PC-9 (cell line): ENCODE measurements around the gene RELA. TPM values are rescaled to one million over a fixed set of nuclear protein-coding genes. Genes with fewer than 3 reads are reported as not detected.

Experiments
- BruUV-seq: library from RNA; stranded (reverse); fragments of 400-500 nt; replicated peaks from 2 replicates; lab custom pipeline; 2021; lab: Mats Ljungman, UMichigan
- CTCF ChIA-PET: fragments of 300-600 bp; sonication (Branson Sonifier 250); formaldehyde crosslinking; loops from one replicate; lab custom pipeline; 2022; ENCODE audit warnings: antibody characterized with exemption; lab: Charles Lee
- POLR2A ChIA-PET: fragments of 300-600 bp; sonication (Branson Sonifier 250); formaldehyde crosslinking; loops from one replicate; lab custom pipeline; 2022; ENCODE audit warnings: antibody characterized with exemption; ENCODE audit not compliant: unreplicated experiment; lab: Charles Lee
- DNase-seq, 2 experiments: peaks; one replicate each; pipeline versions ENCODE4 v3.0.0 to v3.0.0-alpha.2; 2015 to 2022; ENCODE audit warnings: mixed read lengths in 1 of 2
- H2AFZ ChIP-seq: fragments of 200-600 bp; sonication (generic); 2 replicates; pipeline ENCODE4 v1.8.1; 2017; ENCODE audit warnings: antibody characterized with exemption
- H3F3A ChIP-seq: fragments of 200-600 bp; sonication (generic); 2 replicates; pipeline ENCODE4 v1.8.1; 2017; ENCODE audit warnings: antibody characterized with exemption, mild to moderate bottlenecking, low read depth; ENCODE audit not compliant: insufficient read depth
- H3K27ac ChIP-seq: fragments of 200-600 bp; sonication (generic); 2 replicates; pipeline ENCODE4 v1.6.1; 2016; ENCODE audit warnings: mixed run types
- H3K27me3 ChIP-seq: fragments of 200-600 bp; sonication (generic); 2 replicates; pipeline ENCODE4 v1.6.1; 2016; ENCODE audit warnings: low read depth, mixed run types; ENCODE audit not compliant: insufficient read depth
- H3K36me3 ChIP-seq: fragments of 200-600 bp; sonication (generic); 2 replicates; pipeline ENCODE4 v1.6.1; 2016; ENCODE audit warnings: low read depth, mixed run types
- H3K4me1 ChIP-seq: fragments of 200-600 bp; sonication (generic); replicated peaks from 2 replicates; pipeline ENCODE4 v1.6.1; 2016; ENCODE audit warnings: mixed run types; ENCODE audit not compliant: insufficient read depth
- H3K4me2 ChIP-seq: fragments of 200-600 bp; sonication (generic); 2 replicates; pipeline ENCODE4 v1.6.1; 2017; ENCODE audit warnings: mixed run types
- H3K4me3 ChIP-seq: fragments of 200-600 bp; sonication (generic); 2 replicates; pipeline ENCODE4 v1.6.1; 2016; ENCODE audit warnings: mixed run types
- H3K79me2 ChIP-seq: fragments of 200-600 bp; sonication (generic); 2 replicates; pipeline ENCODE4 v1.6.1; 2017; ENCODE audit warnings: low read depth, mixed run types
- H3K9me2 ChIP-seq: fragments of 200-600 bp; sonication (generic); 2 replicates; pipeline ENCODE4 v1.8.1; 2017; ENCODE audit warnings: mild to moderate bottlenecking; ENCODE audit not compliant: insufficient read depth
- H3K9me3 ChIP-seq: fragments of 200-600 bp; sonication (generic); 2 replicates; pipeline ENCODE4 v1.8.1; 2016; ENCODE audit warnings: low read depth; ENCODE audit not compliant: insufficient read depth
- H4K20me1 ChIP-seq: fragments of 200-600 bp; sonication (generic); 2 replicates; pipeline ENCODE4 v1.8.1; 2017; ENCODE audit not compliant: insufficient read depth
- EZH2 ChIP-seq: fragments of 200-600 bp; sonication (generic); IDR thresholded peaks from 2 replicates; pipeline ENCODE4 v1.8.0; 2017; ENCODE audit warnings: antibody characterized with exemption, low read depth
- intact Hi-C: fragments of 100-400 bp; cut with micrococcal nuclease; formaldehyde crosslinking; loops from one replicate; pipeline ENCODE4 v1.10.0; 2022; ENCODE audit not compliant: unreplicated experiment
- total RNA-seq: library from RNA; stranded (reverse); gene quantifications from 2 replicates; pipeline ENCODE4 v1.2.3, GENCODE V29; 2021
- TF ChIP-seq, protein P1 (sequence below): fragments of 200-600 bp; sonication (generic); conservative IDR thresholded peaks from 2 replicates; pipeline ENCODE4 v1.6.1; 2017; ENCODE audit warnings: mixed run types, antibody characterized with exemption, mild to moderate bottlenecking, moderate library complexity

The RELA gene
- total RNA-seq, 1 experiment from 2014 or later = 86.8 TPM

DNA sequence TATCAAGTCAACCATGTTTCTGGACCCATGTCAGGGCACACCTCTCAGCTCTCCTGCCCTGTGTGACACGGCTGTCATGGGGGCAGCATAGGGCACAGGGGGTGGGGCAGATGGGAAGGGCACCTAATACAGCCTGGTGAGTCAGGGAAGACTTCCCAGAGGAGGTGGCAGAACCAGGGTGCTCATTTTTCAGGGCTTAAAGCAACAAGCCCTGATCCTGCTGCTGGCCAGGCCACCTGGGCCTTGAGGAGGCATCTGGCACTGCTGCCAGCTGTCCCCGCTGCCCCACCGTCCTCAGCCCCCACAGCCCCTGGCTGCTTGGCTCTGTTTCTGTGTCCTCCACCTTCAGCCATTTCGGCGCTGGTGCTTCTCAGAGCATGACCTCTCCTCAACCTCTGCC, 53.1 kb downstream of the RELA start:
- Histone ChIP-seq H3F3A (peaks cover 13% of the 10 kb centered on the region), H4K20me1 (peaks cover 8% of the 10 kb centered on the region; the same call in 1 of the 2 replicates), H3K27me3 (no peaks in the 10 kb centered on the region), H3K4me3 (no peak overlapping the region), H3K4me1 (peaks cover 16% of the 10 kb centered on the region; the same call in 1 of the 2 replicates), H3K79me2 (peaks cover 41% of the 10 kb centered on the region), H3K4me2 (no peak overlapping the region), H3K9me2 (no peaks in the 10 kb centered on the region), H3K36me3 (no peaks in the 10 kb centered on the region), H3K9me3 (no peaks in the 10 kb centered on the region), H2AFZ (no peak overlapping the region), H3K27ac (no peak overlapping the region)
- POLR2A ChIA-PET = interaction anchor here (0.5 kb wide), 1 partner anchor 259 kb away, joined by 12 read pairs; no protein-coding TSS in a partner anchor
- intact Hi-C loops = no loop called here
- no peak for DNase-seq
- CTCF ChIA-PET = interaction anchor here (0.6 kb wide), 1 partner anchor 82 kb away, joined by 5 read pairs; no protein-coding TSS in a partner anchor
- no peak for TF ChIP-seq EZH2
- TF ChIP-seq, protein P1, sequence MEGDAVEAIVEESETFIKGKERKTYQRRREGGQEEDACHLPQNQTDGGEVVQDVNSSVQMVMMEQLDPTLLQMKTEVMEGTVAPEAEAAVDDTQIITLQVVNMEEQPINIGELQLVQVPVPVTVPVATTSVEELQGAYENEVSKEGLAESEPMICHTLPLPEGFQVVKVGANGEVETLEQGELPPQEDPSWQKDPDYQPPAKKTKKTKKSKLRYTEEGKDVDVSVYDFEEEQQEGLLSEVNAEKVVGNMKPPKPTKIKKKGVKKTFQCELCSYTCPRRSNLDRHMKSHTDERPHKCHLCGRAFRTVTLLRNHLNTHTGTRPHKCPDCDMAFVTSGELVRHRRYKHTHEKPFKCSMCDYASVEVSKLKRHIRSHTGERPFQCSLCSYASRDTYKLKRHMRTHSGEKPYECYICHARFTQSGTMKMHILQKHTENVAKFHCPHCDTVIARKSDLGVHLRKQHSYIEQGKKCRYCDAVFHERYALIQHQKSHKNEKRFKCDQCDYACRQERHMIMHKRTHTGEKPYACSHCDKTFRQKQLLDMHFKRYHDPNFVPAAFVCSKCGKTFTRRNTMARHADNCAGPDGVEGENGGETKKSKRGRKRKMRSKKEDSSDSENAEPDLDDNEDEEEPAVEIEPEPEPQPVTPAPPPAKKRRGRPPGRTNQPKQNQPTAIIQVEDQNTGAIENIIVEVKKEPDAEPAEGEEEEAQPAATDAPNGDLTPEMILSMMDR = no peak
- BruUV-seq = no TSS peak

DNA sequence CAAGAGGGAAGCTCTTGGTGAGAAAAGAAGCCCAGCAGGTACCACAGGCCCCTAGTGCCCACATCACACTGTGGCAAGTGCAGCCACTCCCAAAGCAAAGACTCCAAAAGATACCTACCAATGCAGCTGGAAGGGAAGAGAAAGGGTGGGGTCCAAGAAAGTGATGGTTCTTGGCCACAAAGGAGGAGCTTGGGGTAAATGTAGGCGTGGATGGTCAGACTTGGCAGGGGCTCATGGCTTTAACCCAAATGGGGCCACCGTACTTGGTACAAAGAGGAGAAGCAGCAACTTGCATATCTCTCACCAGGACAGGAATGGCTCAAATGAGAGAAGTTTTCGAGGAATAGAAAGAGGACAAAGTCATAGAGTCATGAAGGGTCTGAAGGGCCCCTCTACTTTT, 53.5 kb downstream of the RELA start:
- no peaks in the 10 kb centered on the region for H3K36me3 ChIP-seq
- no peak overlapping the region for H3K4me3 ChIP-seq
- H3K9me3 ChIP-seq = no peaks in the 10 kb centered on the region
- POLR2A ChIA-PET = interaction anchor here (0.5 kb wide), 1 partner anchor 258 kb away, joined by 12 read pairs; no protein-coding TSS in a partner anchor
- no TSS peak for BruUV-seq
- peaks cover 10% of the 10 kb centered on the region; the same call in 1 of the 2 replicates for H3F3A ChIP-seq
- H3K4me2 ChIP-seq = no peak overlapping the region
- no peak for DNase-seq
- peaks cover 37% of the 10 kb centered on the region for H3K79me2 ChIP-seq
- peaks cover 8% of the 10 kb centered on the region; the same call in 1 of the 2 replicates for H4K20me1 ChIP-seq
- H3K27me3 ChIP-seq = no peaks in the 10 kb centered on the region
- H3K27ac ChIP-seq = no peak overlapping the region
- H3K9me2 ChIP-seq = no peaks in the 10 kb centered on the region
- CTCF ChIA-PET = interaction anchor here (0.6 kb wide), 1 partner anchor 82 kb away, joined by 5 read pairs; no protein-coding TSS in a partner anchor
- no peak overlapping the region for H2AFZ ChIP-seq
- intact Hi-C loops = no loop called here
- peaks cover 16% of the 10 kb centered on the region; the same call in 1 of the 2 replicates for H3K4me1 ChIP-seq
- TF ChIP-seq, protein P1 = no peak
- TF ChIP-seq EZH2 = no peak

DNA sequence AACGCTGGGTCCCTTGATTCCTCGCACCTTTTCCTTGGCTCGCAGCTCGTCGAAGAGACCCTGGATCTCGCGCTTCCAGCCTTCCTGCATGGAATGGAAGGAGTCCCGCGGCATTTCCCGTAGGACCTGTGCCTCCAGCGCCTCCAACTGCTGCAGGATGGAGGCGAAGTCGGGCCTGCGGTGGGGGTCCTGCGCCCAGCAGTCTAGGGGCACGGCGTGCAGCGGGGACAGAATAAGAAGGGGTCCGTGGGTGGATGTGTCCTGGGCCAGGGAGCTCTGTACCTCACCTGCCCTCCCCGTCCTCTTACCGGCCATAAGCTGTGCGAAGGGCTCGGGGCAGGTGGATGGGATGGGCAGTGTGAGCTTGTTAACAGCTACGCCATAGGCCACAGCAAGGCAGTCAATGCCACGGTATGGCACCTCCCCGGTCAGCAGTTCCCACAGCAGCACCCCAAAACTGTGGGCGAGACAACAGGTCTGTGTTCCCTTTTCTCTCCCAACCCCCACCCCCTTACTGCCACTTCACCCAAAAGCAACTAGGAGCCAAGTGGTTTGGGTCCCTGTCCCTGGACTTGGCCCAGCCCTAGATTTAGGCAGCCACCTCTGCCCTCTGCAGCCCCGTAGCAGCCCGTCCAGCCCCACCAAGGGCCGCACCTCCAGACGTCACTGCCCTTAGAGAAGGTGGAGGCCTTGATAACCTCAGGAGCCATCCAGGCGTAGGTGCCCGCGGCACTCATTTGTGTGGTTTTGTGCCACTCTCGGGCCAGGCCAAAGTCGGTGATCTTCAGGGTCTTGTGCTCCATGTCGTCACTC, 54.9 kb downstream of the RELA start:
- no peak for TF ChIP-seq EZH2
- TF ChIP-seq, protein P1 = no peak
- ChIA-PET POLR2A (no interaction called here), CTCF (no interaction called here)
- Histone ChIP-seq H3F3A (peaks cover 10% of the 10 kb centered on the region; the same call in 1 of the 2 replicates), H2AFZ (no peak overlapping the region), H3K27ac (no peak overlapping the region), H3K4me3 (no peak overlapping the region), H3K36me3 (no peaks in the 10 kb centered on the region), H3K27me3 (no peaks in the 10 kb centered on the region), H3K9me3 (no peaks in the 10 kb centered on the region), H3K4me1 (peaks cover 8% of the 10 kb centered on the region; the same call in 1 of the 2 replicates), H3K79me2 (peaks cover 24% of the 10 kb centered on the region), H3K9me2 (no peaks in the 10 kb centered on the region), H4K20me1 (peaks cover 8% of the 10 kb centered on the region; the same call in 1 of the 2 replicates), H3K4me2 (no peak overlapping the region)
- DNase-seq = no peak
- BruUV-seq = no TSS peak
- intact Hi-C loops = no loop called here
